HG02973 (cell line): ENCODE results near the gene USP36.

Experiments used
- ATAC-seq: cut with Tn5 transposase; IDR thresholded peaks from one replicate; pipeline ENCODE4 v1.9.1; 2021; ENCODE audit warnings: moderate library complexity; ENCODE audit not compliant: unreplicated experiment

The USP36 gene

GRCh38 chr17:78839235-78839761 lies 1.3 kb downstream of the USP36 start:
- ATAC-seq: no peak

- ATAC-seq: no peak
Measured at GRCh38 chr17:78838574-78839005, 2.0 kb downstream of the USP36 start.

GRCh38 chr17:78836420-78837021 lies 4.1 kb downstream of the USP36 start:
- no peak for ATAC-seq

- no peak for ATAC-seq
Measured at GRCh38 chr17:78834571-78834970, 6.0 kb downstream of the USP36 start.

- no peak for ATAC-seq
Measured at GRCh38 chr17:78832541-78832810, 8.1 kb downstream of the USP36 start.

- no peak for ATAC-seq
Measured at GRCh38 chr17:78831688-78832540, 8.7 kb downstream of the USP36 start.

GRCh38 chr17:78829477-78829876 lies 11.1 kb downstream of the USP36 start:
- no peak for ATAC-seq

GRCh38 chr17:78828470-78829185 lies 12.0 kb downstream of the USP36 start:
- no peak for ATAC-seq

- ATAC-seq: no peak
Measured at GRCh38 chr17:78826836-78827509, 13.6 kb downstream of the USP36 start.

- ATAC-seq: no peak
Measured at GRCh38 chr17:78826421-78826820, 14.2 kb downstream of the USP36 start.

GRCh38 chr17:78825696-78826095 lies 14.9 kb downstream of the USP36 start:
- no peak for ATAC-seq

- ATAC-seq: no peak
Measured at GRCh38 chr17:78824240-78824639, 16.4 kb downstream of the USP36 start.

- ATAC-seq: no peak
Measured at GRCh38 chr17:78823282-78824046, 17.1 kb downstream of the USP36 start.

- ATAC-seq: no peak
Measured at GRCh38 chr17:78822552-78822951, 18.1 kb downstream of the USP36 start.

- no peak for ATAC-seq
Measured at GRCh38 chr17:78821961-78822360, 18.7 kb downstream of the USP36 start.

- no peak for ATAC-seq
Measured at GRCh38 chr17:78820841-78821240, 19.8 kb downstream of the USP36 start.

GRCh38 chr17:78819806-78820792 lies 20.5 kb downstream of the USP36 start:
- ATAC-seq: no peak

GRCh38 chr17:78819402-78819801 lies 21.2 kb downstream of the USP36 start:
- no peak for ATAC-seq

- ATAC-seq: no peak
Measured at GRCh38 chr17:78818932-78819331, 21.7 kb downstream of the USP36 start.
